ENCODE measurements around the gene ITGB1.
A peak's percentile ranks its signal among the peaks of the same experiment; 100 is the strongest.
"Not testable (repeated sequence)": the region's sequence is repeated elsewhere in the genome, so short reads cannot be mapped to it uniquely, and the experiment has no call there.

ITGB1 gene

GRCh38 chr10:32958085-32959005 lies at the start of gene ITGB1:
TSS of gene ITGB1 (minus strand) at chr10:32958230. CDS start at chr10:32935558, 22,672 bp downstream.
- DNase-seq = peak; percentile 68

GRCh38 chr10:33006342-33006887 lies 48.4 kb upstream of the ITGB1 start:
- no peak for DNase-seq

- no peak for DNase-seq
These were observed 47.6 kb upstream of the ITGB1 start for GRCh38 chr10:33005322-33006301.

- no peak for DNase-seq
These were observed 44.0 kb upstream of the ITGB1 start for GRCh38 chr10:33001908-33002492.

- not testable (repeated sequence) for DNase-seq
These were observed 40.1 kb upstream of the ITGB1 start for GRCh38 chr10:32998060-32998581.

GRCh38 chr10:32995751-32996150 lies 37.7 kb upstream of the ITGB1 start:
- DNase-seq = no peak

GRCh38 chr10:32995066-32995622 lies 37.1 kb upstream of the ITGB1 start:
- no peak for DNase-seq

- DNase-seq = not testable (repeated sequence)
These were observed 36.6 kb upstream of the ITGB1 start for GRCh38 chr10:32994632-32995031.

GRCh38 chr10:32992310-32992709 lies 34.3 kb upstream of the ITGB1 start:
- not testable (repeated sequence) for DNase-seq

GRCh38 chr10:32990811-32991210 lies 32.8 kb upstream of the ITGB1 start:
- no peak for DNase-seq

GRCh38 chr10:32988604-32989003 lies 30.6 kb upstream of the ITGB1 start:
- DNase-seq = no peak

- DNase-seq = no peak
These were observed 29.1 kb upstream of the ITGB1 start for GRCh38 chr10:32987172-32987571.

- no peak for DNase-seq
These were observed 27.8 kb upstream of the ITGB1 start for GRCh38 chr10:32985775-32986350.

- no peak for DNase-seq
These were observed 27.3 kb upstream of the ITGB1 start for GRCh38 chr10:32985341-32985764.

GRCh38 chr10:32984003-32984600 lies 26.1 kb upstream of the ITGB1 start:
- DNase-seq = no peak

- DNase-seq = no peak
These were observed 25.2 kb upstream of the ITGB1 start for GRCh38 chr10:32982911-32983909.

- no peak for DNase-seq
These were observed 24.3 kb upstream of the ITGB1 start for GRCh38 chr10:32982293-32982709.

- no peak for DNase-seq
These were observed 23.7 kb upstream of the ITGB1 start for GRCh38 chr10:32981760-32982159.

GRCh38 chr10:32980558-32981468 lies 22.8 kb upstream of the ITGB1 start:
- DNase-seq = peak; percentile 71
